GM21576 (cell line): ENCODE measurements around the gene EPHA2.

ENCODE experiments used
- ATAC-seq: cut with Tn5 transposase; IDR thresholded peaks from one replicate; pipeline ENCODE4 v1.9.1; 2021; ENCODE audit warnings: mild to moderate bottlenecking, moderate library complexity; ENCODE audit not compliant: unreplicated experiment

Gene EPHA2

DNA sequence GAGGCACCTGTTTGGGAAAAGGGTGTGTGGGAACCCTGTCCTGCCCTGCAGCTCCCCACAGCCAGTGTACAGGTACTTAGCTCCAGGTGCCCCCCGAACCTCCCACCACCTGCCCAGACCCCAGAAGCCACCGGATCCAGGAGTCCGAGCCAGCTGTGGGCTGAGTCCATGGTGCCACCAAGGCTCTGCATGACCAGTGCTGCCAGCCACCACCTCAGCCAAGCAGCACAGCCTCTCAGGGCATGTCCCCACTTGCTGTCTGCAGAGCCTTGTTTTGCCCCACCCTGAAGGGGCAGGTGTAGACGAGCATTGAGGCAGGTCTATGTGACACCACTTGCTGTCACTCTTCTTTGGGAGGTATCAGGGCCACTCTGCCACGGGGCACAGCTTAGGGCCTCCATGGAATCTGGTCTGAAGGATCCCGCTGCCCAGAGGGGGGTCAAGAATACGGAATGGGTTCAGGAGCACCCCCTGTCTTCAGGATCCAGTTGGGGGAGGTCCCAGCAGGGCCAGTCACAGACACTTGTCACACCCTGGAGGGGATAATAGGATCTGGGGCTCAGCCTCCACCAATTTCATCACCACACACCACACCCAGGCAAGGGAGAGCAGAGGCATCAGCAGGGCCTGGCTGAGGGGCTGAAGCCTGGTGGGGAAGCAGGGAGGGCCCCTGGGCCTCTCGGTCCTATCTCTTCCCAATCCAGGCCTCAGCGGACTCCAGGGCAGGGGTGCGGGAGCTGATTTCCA lies 28.9 kb upstream of the EPHA2 start:
- ATAC-seq = no peak

DNA sequence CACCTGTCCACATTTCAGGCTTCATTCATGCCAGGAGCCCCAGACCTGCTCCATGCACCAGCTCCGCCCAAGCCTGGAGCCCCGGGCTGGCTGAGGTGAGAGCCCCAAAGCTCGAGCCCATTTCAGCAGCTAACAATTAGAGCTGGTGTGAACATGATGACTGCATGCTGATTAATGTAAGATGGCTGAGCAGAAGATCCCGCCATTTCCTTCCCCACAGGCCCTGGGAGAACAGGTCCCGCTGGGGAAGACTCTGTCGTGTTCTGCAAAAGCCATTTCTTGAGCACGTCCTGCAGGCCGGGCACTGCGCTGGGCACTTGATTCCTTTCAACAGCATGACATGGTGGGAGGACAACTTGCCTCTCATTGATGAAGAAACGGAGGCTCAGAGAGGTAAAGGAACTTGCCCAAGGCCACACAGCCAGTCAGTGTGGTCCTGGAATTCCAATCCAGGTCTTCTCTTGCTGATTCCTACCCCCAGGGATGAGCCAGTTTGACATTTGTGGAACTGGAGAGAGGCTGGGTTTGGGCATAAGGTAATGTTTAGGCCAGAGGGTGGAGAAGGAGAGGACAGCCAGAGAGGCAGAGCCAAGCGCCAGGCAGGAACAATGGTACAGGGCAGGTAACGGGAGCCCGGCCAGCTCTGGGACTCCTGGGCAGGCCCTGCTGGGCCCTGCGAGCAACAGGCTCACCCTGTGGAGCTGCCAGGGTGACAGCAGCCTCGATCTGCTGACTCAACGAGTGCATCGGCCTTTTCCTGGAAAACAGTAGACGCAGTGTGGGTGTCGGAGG lies 28.1 kb upstream of the EPHA2 start:
- ATAC-seq = no peak

DNA sequence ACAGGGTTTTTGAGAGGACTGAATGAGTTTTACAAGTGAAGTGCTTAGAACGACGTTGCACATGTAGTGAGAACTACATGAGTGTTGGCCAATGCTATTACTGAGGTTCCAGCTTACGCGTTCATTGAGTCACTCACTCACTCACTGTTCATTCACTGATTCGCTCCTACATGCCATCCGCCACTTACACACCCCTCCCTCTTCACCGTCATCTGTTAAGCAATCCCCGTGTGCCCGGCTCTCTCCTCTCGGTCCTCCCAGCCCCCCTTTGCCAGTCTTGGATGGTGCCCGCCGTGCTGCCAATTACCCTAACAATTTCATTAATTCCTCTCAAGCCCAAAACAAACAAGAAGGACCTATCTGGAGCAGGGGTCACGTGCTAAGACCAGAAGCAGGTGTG lies 27.3 kb upstream of the EPHA2 start:
- no peak for ATAC-seq

DNA sequence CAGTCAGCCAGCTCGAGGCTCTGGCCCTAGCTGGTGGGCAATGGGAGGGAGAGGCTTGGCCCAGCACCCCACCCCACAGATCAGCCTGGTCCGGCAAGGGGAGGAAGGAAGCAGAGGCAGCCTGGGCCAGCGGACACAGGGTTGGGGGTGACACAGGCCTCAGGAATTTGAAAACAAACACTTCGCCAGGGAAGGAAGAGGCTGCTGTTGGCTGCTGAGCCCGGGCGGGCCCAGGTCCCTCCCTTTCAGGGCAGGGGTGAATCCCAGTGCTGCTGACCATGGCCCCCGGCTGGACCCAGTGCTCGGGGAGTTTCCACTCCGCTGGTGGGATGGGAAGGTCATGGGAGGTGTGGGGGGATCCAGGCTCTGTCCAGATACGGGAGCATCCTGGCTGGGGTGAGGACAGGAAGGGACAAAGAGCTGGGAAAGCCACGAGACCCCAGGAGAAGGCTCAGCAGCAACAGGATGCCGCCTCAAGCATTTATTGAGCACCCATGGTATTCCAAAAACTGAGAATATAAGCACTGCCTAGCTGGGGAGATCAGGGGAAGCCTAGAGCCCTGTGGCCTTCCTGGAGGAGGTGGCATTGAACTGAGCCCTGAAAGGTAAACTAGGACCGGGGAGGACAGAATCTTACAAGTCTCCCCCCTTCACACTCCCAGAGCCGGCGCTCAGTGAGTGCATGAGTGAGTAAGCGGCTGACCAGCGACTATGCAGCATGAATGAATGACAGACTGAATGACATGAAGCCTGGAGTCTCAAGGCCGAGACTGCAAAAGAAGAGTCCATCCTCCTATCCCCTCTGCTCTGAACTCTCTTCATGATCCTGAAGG lies 26.2 kb upstream of the EPHA2 start:
- no peak for ATAC-seq

DNA sequence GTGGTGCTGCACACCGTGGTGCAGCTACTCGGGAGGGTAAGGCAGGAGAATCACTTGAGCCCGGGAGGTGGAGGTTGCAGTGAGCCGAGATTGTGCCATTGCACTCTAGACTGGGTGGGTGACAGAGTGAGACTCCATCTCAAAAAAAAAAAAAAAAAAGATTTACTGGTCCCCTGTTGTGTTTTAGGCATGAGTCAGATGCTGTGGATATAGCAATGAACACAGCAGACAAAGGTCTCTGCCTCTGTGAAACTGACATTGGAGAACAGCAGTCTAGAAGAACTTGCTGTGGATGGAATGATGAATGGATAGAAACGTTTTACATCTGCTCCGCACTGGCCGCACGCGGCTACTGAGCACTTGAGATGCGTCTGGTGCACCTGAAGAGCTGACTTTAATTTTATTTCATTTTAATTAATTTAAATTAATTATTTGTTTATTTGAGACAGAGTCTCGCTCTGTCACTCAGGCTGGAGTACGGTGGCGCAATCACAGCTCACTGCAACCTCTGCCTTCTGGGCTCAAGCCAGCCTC lies 24.5 kb upstream of the EPHA2 start:
- no peak for ATAC-seq

DNA sequence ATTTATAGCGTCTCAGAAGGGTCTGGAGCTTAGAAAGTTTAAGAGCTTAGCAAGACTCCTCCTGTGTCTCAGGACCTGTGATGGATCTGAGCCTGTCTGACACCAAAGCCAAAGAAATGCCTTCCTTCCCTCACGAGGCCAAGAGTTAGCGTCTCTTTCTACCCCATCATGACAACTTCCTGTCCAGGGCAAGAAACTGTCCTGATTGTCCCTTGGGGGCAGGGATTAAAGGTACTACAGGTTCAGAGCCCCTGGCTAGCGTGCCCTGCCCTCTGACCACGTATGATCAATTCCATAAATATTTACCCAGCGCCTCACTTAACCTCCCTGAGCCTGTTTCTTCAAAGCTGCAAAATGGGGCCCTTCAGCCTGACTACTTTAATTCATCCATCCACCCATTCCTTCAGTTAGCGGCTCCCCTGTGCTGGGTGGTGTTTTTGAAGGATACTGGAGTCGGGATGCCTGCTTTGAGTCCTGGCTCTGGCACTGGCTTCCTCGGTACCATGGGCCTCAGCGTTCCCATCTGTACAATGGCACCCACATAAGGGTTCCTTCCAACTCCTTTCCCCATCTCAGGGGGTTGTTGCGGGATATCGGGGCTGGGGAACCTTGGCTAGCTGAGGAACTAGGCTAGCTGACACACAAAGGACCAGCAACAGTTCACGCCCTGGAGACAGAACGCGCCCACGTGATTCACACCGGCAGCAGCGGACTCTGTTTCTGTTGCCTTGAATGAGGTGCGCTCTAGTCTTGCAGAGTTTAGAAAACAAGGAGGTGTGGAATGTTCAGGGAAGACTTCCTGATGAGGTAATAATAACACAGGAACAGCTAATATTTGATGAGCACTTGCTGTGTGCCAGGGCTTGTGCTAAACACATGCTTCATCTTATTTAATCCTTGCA lies 23.0 kb upstream of the EPHA2 start:
- ATAC-seq = no peak

DNA sequence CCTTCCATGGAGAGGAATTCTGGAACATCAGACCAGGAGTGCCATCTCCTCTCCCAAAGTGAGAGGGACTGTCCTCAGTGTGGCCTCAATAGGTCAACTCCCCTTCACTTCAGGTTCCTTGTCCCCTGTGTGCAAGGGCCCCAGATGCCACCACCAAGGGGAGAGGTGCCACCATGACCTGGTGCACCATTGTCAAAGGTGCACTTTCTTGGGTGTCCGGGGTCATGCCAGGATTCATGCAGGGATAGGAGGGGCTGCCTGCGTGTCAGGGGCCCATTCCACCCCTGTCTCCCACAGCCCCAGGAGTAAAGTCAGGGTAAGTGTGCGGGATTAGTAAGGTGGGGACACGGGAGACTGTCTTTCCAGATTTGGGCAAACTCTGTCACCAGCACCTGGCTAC lies 21.4 kb upstream of the EPHA2 start:
- ATAC-seq = no peak

DNA sequence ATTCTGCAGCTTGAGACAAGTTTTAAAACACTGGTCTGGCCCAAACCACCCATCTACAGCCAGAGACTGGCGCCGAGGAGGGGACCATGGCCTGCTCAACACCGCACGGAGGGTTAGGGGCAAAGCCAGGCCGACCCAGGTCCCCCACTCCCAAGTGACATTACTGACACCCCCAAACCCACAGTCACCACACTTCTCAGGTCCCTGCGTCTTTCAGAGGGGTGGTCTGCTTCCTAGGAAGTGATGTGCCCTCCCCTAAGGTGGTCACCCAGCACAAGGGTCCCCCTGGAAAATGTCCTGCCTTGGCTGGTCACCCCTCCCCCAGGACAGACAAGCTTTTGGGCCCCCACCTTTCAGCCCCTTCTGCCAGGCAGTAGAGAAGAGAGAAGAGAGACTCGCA lies 20.8 kb upstream of the EPHA2 start:
- ATAC-seq = no peak

DNA sequence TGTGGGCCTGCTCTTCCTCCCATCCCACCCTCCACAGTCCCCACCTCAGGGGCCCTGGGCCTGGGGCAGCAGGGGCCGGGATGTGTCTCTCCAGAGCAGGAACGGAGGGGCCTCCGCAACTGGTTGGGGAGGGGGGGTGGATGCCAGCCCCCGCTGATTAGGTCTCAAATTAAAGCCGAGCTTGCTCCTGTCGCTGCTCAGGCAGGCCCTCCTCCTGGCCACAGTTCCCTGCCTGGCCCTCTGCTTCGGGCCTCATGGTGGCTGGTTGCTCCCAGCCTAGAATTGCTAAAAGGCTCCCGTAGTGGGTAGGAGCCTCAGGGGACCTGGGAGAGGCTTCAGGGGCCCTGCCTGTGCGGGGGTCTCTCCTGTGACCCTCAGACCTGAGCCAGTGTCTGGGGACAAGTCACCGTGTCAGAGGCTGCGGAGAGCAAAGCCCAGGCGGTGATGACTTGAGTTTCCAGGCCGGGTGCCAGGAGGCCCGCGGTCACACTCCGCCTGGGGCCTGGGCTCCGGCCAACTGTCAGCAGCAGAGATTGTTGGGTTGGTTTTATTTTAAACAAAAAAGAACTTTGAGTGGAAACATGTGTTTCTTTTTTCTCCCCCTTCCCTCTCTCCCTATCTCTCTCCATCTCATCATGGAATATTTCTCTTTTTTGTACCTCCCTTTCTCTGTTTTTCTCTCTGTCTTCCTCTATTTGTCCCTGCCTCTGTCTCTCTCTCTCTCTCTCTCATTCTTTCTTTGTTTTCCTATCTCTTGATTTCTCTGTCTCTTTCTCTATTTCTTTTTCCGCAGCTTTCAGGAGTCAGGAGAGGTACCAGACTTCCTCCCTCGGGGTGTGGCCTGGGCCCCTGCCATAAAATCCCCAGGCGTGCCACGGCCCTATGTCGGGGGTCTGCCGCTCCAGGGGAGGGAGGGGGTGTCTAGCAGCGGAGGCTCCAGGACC lies 20.0 kb upstream of the EPHA2 start:
- ATAC-seq = no peak

DNA sequence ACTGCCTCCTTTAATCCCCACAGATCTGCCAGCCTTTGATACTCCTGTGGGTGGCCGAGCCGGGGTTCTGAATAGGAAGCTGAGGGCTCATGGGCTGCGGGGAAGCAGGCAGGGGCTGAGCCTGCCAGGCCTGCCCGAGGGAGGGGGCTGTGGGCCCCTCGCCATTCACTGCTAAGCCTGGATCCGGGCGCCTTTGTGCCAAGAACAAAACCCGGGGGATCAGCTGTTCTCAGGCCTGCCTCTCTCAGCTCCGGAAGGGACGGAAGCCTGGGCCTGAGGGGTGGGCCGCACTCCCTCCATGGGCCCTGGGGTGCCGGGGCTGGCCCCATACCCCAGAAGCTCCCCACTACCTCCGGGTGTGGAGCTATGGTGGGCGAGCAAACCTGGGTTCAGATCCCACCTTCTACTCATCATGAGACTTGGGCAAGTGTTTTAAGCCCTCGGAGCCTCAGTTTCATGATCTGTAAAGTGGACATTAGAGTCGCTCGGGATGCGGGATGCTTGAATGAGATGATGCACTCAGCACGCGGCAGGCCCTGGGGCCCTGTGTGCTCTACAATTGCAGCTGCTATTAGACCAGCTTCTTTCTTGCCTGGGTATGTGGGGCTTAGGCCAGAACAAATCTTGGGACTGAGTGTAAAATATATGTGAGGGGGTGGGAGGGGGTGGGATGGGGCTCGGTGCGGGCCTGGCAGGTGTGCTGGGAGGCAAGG lies 19.2 kb upstream of the EPHA2 start:
- no peak for ATAC-seq

DNA sequence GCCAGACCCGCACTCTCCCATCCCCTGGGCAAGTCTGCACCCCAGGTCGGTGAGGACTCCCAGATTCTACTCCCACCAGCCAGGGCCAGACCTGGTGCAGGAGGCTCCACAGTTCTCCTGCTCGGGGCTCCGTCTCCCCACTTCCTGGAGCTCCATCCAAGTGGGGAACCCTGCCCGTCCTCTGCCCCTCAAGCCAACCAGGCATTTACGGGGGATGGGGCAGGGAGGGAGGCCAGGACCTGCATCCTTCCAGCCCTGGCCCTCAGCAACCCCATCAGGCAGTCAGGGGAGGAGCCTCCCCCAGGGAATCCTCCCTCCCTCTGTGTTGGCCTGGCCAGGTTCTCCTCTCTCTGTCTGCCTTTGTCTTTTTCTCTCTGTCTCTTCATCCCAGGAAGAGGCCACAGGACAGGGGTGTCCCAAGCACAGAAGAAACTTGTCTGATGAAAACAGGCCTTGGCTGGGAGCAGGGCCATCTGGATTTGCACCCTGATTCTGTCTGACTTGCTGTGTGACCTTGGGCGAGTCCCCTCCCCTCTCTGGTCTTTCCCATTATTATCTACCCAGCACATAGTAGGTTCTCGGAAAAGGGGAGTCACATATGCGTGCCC lies 18.5 kb upstream of the EPHA2 start:
- no peak for ATAC-seq

DNA sequence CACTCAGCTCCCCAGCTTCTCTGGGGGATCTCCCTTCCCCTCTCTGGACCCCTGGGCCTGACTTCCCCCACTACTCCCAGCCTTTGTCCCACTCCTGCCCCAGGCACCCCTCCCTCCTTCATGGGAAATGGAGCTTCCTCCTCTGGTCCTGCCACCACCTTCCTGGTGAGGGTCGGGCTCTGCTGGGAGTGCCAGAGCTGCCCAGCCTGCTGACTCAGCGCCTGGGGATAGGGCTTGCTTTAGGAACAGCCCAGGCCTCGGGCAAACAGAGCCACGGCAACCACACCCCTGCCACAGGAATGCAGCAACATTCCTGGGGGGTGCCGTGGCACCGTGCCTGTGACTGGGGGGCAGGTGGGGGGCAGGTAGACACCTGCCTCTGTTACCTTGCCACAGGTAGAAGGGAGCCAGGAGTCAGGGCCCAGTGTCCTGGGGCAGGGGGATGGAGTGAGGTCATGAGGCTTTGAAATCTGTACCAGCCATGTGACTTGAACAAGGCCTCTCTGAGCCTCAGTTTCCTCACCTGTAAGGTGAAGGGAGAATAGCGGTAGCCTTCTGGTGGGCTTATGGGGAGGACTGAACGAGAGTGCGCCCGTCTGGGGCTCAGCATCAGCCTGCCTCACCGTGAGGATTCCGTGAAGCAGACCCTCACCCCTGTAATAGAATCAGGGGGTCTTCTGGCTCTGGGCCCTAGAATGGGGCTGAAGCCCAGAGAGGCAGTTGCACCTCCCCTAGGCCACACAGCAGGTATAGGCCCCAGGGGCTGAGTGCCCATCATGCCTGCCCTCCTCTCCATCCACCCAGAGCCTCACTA lies 17.8 kb upstream of the EPHA2 start:
- ATAC-seq = no peak

DNA sequence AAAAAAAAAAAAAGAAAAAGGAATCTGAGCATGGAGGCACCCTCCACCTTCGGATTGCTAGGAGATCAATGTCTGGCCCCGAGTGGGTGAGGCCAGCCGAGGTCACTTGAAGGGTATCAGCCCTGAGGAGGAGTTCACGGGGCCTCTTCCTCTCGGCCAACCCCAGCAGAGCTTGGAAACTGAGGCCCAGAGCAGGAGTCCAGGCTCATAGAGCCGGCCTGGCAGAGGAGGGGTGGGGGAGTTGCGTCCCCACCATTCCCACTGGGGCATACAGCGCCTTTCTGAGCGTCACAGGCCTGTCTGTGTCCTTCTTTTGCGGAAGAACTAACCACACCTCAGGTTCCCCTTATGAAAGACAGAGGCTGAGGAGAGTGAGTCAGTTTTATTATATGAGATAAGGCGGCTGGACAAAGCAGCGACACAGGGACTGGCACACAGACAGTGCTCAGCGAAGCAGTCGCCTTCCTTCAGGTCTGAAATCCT lies 17.1 kb upstream of the EPHA2 start:
- no peak for ATAC-seq

DNA sequence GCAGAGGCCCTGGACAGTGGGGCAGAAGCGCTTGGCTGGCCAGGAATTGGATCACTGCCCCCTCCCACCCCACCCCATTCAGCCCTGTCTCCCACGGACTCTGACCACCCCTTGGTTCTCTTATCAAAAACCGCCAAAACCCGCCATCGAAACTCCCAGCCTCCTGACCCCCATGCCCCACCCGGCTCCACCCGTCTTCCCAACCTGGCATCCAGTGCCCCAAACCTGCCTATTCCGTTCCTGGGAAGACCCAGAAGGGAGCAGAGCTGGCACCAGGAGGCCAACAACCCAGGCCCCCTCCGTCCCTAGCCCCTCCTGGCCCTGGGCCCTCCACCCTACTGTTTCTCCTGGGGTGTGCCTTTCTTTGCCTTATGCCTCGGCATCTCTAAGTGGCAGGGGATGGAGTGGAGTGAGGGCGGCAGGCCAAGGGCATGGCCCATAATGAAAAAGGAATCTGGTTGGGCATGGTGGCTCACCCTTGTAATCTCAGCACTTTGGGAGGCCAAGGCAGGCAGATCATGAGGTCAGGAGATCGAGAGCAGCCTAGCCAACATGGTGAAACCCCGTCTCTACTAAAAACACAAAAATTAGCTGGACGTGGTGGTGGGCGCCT lies 16.5 kb upstream of the EPHA2 start:
- ATAC-seq = no peak

DNA sequence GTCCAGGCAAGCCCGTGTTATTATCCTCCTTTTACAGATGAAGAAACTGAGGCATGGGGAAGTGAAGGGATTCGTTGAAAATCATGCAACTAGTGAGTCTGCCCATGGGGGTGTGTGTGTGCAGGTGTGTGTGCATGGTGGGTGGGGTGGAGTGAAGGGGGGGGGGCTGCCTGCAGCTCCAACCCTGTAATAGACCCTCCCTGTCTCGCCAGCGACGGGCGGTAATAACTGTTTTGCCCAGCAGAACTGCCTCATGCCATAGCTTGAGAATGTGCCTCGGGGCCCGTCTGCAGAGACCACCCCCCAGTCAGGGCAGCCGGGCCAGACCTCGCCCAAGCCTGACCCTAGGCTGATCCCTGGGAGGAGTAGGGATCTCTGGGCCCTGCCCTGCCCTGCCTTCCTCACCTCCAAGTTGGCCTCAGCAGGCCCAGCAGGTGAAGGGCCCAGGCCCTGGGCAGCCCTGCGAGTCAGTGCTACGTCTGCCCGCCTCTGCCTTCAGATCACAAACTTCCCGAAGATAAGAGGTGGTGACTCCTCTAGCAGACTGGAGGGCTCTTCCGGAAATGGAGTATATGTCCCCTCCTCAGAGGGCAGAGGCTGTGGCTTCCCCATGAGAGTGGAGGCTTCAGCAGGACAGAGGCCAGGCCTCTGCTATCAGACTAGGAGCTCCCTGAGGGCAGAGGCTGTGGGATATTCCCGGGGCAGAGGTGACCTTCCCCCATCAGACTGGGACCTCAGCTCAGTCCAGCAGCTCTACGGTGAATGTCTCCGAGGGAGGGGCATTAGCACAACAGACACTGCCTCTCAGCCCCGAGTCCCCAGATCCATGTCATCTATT lies 15.7 kb upstream of the EPHA2 start:
- ATAC-seq = no peak

DNA sequence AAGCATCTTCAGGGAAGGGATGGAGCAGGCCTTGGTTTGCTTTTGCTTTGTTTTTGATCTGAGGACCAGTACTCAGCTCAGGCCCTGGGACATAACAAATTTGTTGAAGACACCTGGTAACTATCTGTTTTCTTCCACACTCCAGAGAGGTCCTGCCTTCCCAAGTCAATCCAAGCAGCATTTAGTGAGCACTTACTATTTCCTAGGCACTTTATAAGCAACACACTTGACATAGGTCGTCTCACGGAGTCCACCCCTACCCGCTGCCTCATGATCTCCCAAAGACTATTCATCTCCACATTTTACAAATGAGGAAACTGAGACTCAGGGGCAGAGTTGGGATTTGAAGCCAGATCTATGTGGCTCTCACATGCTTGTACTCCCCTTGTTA lies 14.4 kb upstream of the EPHA2 start:
- ATAC-seq = no peak
